GM12865 (cell line): Measurements from ENCODE around the gene LRRC59.

ENCODE experiments used
- DNase-seq: peaks from one replicate; pipeline ENCODE4 v3.0.0; 2010; ENCODE audit warnings: low read depth
- H3K4me3 ChIP-seq: 2 replicates; pipeline ENCODE4 v1.5.1; 2011; ENCODE audit warnings: mild to moderate bottlenecking, low read depth, low read length, control low read depth
- CTCF ChIP-seq: IDR thresholded peaks from 2 replicates; pipeline ENCODE4 v1.5.1; 2011; ENCODE audit warnings: low read length, control low read depth, low read depth, inconsistent platforms; ENCODE audit not compliant: insufficient read depth; ENCODE audit errors: missing control alignments

The LRRC59 gene

GRCh38 chr17:50332196-50332595 lies 65.1 kb downstream of the LRRC59 start:
- no peak for DNase-seq
- H3K4me3 ChIP-seq: no peak overlapping the region
- TF ChIP-seq CTCF: no peak
